H1 (cell line): ENCODE results near the gene PLEKHH2.

Experiments
- CHD1 ChIP-seq: IDR thresholded peaks from 2 replicates; pipeline ENCODE4 v1.6.1; 2012; ENCODE audit warnings: low read depth, low read length, improper control_type of control experiment
- CTCF ChIP-seq, 3 experiments: IDR thresholded peaks; 1 replicate in 2 of 3; 2 replicates in 1 of 3; pipeline versions ENCODE4 v1.5.1 to v1.6.1; 2011; ENCODE audit warnings: low read length in 3 of 3, mild to moderate bottlenecking in 3 of 3, inconsistent platforms in 2 of 3, low read depth in 1 of 3, moderate library complexity in 1 of 3; ENCODE audit not compliant: insufficient read depth in 1 of 3; ENCODE audit errors: control extremely low read depth in 1 of 3
- EP300 ChIP-seq, 2 experiments: IDR thresholded peaks; 1 replicate in 1 of 2; 2 replicates in 1 of 2; pipeline ENCODE4 v1.6.1; 2011 to 2012; ENCODE audit warnings: low read depth in 2 of 2, low read length in 2 of 2, mild to moderate bottlenecking in 2 of 2, borderline replicate concordance in 1 of 2, inconsistent platforms in 1 of 2, moderate library complexity in 1 of 2
- EZH2 ChIP-seq: fragments of 200-600 bp; sonication (generic); IDR thresholded peaks from 2 replicates; pipeline ENCODE4 v1.7.1; 2012; ENCODE audit warnings: low read depth, mild to moderate bottlenecking, moderate library complexity, low read length, inconsistent platforms; ENCODE audit not compliant: severe bottlenecking

DNA sequence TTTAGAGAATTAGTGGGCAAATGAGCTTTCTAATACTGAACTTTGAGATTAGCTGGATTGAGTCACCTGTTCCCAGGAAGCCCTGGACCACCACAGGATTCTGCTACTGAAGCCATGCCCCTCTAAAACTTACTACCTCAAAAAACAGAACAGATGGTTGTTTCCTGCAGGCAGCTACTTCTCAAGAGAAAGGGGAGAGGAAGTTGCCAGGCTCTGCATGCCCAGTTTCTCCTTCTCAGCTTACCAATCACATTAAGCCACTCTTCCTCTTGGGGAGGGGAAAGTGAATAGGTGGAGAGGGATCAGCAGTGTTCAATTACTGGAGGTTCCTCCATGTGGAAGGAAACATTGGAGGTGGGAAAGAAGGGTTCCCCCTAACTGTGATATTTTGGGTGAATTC is 64.1 kb downstream of the PLEKHH2 start:
- TF ChIP-seq EP300 (IDR thresholded peaks at IDR 0.05; ENCODE audit: borderline replicate concordance in 1 of 2, low read depth in 2 of 2, low read length in 2 of 2), result no peak
- no peak for TF ChIP-seq EZH2
- no peak for TF ChIP-seq CTCF (IDR thresholded peaks at IDR 0.05; ENCODE audit: control extremely low read depth in 1 of 3, insufficient read depth in 1 of 3, low read depth in 1 of 3, low read length in 3 of 3)
- no peak for TF ChIP-seq CHD1
